HAP-1 (cell line): ENCODE data around the gene ARMH4.

Source experiments
- DNase-seq, 2 experiments: peaks; one replicate each; pipeline ENCODE4 v3.0.0-alpha.2; 2016 to 2020; ENCODE audit warnings: low spot score in 2 of 2
- H3K27me3 ChIP-seq: fragments of 250-450 bp; sonication (Bioruptor Pico); 2 replicates; pipeline ENCODE4 v1.5.1; 2020; ENCODE audit warnings: low read depth, mild to moderate bottlenecking, moderate library complexity
- H3K36me3 ChIP-seq: fragments of 250-450 bp; sonication (Bioruptor Pico); replicated peaks from 2 replicates; pipeline ENCODE4 v1.5.1; 2020; ENCODE audit warnings: mild to moderate bottlenecking
- H3K4me1 ChIP-seq: fragments of 250-450 bp; sonication (Bioruptor Pico); 2 replicates; pipeline ENCODE4 v1.5.1; 2020; ENCODE audit warnings: mild to moderate bottlenecking
- H3K4me3 ChIP-seq: fragments of 250-450 bp; sonication (Bioruptor Pico); 2 replicates; pipeline ENCODE4 v1.5.1; 2020; ENCODE audit warnings: mild to moderate bottlenecking, moderate library complexity
- H3K9me3 ChIP-seq: fragments of 250-450 bp; sonication (Bioruptor Pico); 2 replicates; pipeline ENCODE4 v1.5.1; 2020; ENCODE audit warnings: mild to moderate bottlenecking, moderate library complexity
- in situ Hi-C: fragments of 300-500 bp; cut with MboI; formaldehyde crosslinking; loops from 3 replicates; pipeline ENCODE4 v1.14.3; 2020; ENCODE audit warnings: low sequenced_read_pairs, inconsistent platforms, mixed read lengths

Gene ARMH4

GRCh38 chr14:58100735-58101368, 51.2 kb downstream of the ARMH4 start:
- Histone ChIP-seq H3K4me3 (no peak overlapping the region), H3K36me3 (no peaks in the 10 kb centered on the region), H3K27me3 (no peaks in the 10 kb centered on the region), H3K4me1 (no peaks in the 10 kb centered on the region), H3K9me3 (no peaks in the 10 kb centered on the region)
- DNase-seq: no peak
- in situ Hi-C loops: no loop called here

- in situ Hi-C loops: no loop called here
- no peak for DNase-seq
Measured at GRCh38 chr14:58099682-58100081, 52.3 kb downstream of the ARMH4 start.

DNA sequence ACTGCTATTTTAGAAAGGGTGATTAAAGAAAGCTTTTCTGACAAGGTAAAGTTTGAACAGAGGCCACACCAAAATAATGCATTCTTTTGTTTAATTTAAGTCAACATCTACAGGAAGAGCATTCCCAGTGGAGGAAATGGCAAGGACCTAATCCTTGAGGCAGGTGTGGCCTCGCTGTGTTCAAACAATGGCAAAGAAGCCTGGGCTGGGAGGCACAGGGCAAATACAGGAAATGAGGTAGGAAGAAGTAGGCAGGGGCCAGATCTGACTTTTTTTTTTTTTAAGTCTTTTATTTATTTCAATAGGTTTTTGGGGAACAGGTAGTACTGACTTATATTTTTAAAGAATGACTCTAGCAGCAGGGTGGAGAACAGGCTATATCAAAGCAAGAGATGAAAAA, 53.5 kb downstream of the ARMH4 start:
- Histone ChIP-seq H3K27me3 (no peaks in the 10 kb centered on the region), H3K36me3 (no peaks in the 10 kb centered on the region), H3K9me3 (no peaks in the 10 kb centered on the region), H3K4me1 (no peaks in the 10 kb centered on the region), H3K4me3 (no peak overlapping the region)
- no peak for DNase-seq
- in situ Hi-C loops: no loop called here

More at GRCh38 chr14:58099682-58100081, 52.3 kb downstream of the ARMH4 start:
- Histone ChIP-seq H3K27me3 (no peaks in the 10 kb centered on the region), H3K36me3 (no peaks in the 10 kb centered on the region), H3K4me3 (no peak overlapping the region), H3K9me3 (no peaks in the 10 kb centered on the region), H3K4me1 (no peaks in the 10 kb centered on the region)

DNA sequence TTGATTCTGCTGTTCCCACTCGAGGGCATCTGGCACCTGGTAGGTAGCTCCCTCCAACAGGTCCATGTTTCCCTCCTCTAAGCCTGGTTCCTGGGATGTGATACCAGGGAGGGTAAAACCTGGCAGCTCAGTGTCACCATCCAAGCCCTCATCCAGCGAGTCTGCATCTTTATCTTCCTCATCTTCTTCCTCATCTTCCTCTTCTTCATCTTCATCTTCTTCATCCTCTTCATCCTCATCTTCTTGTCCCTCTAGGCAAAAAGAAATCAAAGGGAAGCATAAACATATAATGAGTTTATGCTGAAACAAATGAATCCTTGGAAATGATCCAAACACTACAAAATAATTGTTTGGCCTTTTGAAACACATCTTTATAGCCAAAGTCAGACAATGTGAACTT, 55.3 kb downstream of the ARMH4 start:
- Histone ChIP-seq H3K27me3 (no peaks in the 10 kb centered on the region), H3K36me3 (no peaks in the 10 kb centered on the region), H3K4me1 (no peaks in the 10 kb centered on the region), H3K4me3 (no peak overlapping the region), H3K9me3 (no peaks in the 10 kb centered on the region)
- in situ Hi-C loops: no loop called here
- no peak for DNase-seq

DNA sequence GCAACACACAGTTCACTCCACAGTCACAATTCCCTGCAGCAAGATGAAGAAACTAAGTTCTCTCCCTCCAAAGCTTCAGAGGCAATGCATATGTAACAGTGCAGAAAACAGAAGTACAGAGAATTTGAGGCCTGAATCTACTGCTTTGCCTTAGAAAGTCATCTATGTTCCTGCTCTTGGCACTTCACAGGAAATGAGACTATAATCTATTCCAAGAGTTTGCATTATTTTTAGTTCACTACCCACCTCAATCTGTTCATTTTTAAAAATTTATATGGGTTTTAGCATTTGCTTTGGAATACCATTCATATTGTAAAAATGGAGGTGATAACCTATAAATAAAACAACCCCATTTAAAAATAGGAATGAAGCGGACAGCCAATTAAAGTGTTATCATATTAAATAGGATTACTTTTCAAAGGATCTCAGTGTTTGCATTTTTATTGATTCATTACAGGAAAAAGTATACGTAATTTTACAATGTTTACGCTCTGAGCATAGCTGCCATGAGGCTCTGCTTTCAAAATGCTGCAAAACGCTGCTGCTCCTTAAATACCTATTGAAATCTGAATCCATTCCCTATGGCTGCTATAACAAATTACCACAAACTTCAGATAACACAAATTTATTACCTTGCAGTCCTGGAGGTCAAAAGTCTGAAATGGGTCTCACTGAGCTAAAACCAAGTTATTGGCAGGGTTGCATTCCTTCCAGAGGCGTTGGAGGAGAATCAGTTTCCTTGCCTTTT, 60.0 kb downstream of the ARMH4 start:
- H3K27me3 ChIP-seq: no peaks in the 10 kb centered on the region
- no peak for DNase-seq
- no peaks in the 10 kb centered on the region for H3K36me3 ChIP-seq
- no peaks in the 10 kb centered on the region for H3K9me3 ChIP-seq
- no peaks in the 10 kb centered on the region for H3K4me1 ChIP-seq
- H3K4me3 ChIP-seq: no peak overlapping the region
- in situ Hi-C loops: no loop called here

DNA sequence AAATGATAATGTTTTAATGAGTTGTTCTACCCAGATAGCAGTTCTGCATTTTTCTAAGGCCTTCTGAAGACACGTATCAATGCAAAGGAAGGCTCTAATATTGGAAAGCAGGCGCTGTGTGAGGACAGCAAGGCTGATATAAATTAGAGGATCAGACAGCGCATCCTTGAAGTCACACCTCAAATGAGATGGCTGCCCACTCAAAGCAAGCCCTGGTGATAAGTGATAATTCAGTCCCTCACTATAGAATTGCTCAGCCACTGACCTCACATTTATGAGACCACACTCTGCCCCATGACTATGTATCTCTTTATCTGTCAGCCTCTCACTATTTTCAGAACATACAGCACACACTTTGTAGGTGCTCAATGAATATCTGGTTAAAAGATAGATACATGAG, 62.4 kb downstream of the ARMH4 start:
- Histone ChIP-seq H3K9me3 (no peaks in the 10 kb centered on the region), H3K36me3 (no peaks in the 10 kb centered on the region), H3K4me1 (no peaks in the 10 kb centered on the region), H3K27me3 (no peaks in the 10 kb centered on the region), H3K4me3 (no peak overlapping the region)
- DNase-seq: no peak
- in situ Hi-C loops: no loop called here

DNA sequence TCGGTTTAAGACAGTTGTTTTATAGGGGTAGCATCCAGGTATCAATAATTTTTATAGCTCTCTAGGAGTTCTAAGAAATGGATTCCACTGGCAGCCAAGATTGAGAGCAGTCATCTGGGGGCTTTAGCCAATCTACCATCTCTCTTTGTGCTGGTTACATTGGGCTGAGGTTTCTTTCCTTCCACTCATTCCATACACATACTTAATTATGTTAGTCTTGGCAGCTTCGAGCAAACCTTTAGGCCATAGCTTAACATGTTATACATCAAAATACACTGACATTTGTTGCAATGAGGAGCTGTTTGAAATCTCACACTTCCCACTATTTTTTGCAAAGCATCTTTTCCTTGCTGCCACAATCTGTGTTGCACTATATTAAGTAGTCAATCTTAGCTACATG, 63.1 kb downstream of the ARMH4 start:
- no peak overlapping the region for H3K4me3 ChIP-seq
- no peaks in the 10 kb centered on the region for H3K4me1 ChIP-seq
- H3K36me3 ChIP-seq: no peaks in the 10 kb centered on the region
- no peaks in the 10 kb centered on the region for H3K9me3 ChIP-seq
- DNase-seq: no peak
- H3K27me3 ChIP-seq: no peaks in the 10 kb centered on the region
- in situ Hi-C loops: no loop called here

DNA sequence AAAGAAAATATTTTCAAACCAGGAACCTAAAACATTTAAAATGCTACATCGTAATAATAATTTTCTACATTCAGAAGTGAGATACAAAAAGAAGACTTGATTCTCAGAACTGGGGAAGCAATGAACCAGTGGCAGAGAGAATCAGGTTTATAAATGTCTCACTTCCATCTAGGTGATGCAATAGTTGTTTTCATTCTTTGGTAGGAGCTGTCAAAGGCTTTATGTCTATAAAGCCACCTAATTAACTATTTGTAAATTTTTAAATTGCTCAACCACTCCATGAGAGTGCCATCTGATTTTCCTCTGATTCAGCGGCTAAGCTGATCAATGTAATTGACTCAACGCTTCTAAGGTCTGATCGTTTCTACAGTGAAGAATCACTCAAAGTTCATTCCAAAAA, 66.1 kb downstream of the ARMH4 start:
- no peaks in the 10 kb centered on the region for H3K9me3 ChIP-seq
- DNase-seq: no peak
- in situ Hi-C loops: no loop called here
- H3K27me3 ChIP-seq: no peaks in the 10 kb centered on the region
- H3K36me3 ChIP-seq: no peaks in the 10 kb centered on the region
- H3K4me1 ChIP-seq: no peaks in the 10 kb centered on the region
- no peak overlapping the region for H3K4me3 ChIP-seq

DNA sequence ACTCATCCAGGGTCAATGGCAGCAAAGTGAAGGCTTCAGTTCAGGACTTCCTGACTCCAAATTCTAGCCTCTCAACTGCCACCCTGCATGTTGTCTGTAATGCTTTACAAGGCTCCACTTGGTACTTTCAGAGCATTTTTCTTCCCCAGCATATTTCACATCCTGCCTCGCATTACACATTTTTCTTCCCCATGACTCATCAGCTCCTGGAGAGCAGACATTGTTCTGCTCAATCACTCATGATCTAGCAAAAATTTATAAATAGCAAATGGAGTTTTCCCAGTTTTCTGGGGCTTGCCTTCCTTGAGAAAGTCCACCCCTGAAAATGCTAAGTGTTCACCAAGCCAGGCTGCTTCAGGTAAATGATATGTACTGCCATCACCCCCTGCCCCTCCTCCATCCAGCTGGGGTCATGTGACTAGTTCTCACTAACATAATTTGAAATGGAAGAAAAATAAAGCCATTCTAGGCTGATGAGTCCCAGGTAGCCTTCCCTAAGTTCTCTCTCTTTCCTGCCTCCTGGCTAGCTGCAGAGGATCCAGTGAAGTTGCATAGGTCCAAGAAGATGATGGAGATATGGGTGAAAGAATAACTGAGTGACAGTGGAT, 69.4 kb downstream of the ARMH4 start:
- no peak for DNase-seq
- in situ Hi-C loops: no loop called here
- Histone ChIP-seq H3K4me3 (no peak overlapping the region), H3K4me1 (peaks cover 17% of the 10 kb centered on the region), H3K9me3 (no peaks in the 10 kb centered on the region), H3K36me3 (no peaks in the 10 kb centered on the region), H3K27me3 (no peaks in the 10 kb centered on the region)

DNA sequence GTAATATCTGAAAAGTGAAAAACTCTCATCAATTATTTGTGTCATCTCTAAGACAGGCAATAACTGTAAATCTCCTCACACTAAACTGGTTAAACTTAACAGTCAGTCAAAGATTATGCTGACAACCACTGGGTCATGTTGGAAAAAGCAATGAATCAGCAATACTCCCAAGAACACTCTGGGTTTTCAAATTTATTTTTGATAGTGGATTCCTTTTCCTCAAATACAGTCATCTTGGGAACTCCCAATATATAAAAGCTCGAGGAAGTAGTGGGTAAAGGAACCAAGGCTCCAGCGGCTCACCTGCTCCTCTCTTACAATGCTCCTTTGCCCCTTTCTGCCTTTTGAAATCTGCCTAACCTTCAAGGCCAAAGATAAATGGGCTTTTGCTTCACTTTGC, 70.0 kb downstream of the ARMH4 start:
- Histone ChIP-seq H3K4me3 (no peak overlapping the region), H3K9me3 (no peaks in the 10 kb centered on the region), H3K36me3 (no peaks in the 10 kb centered on the region), H3K27me3 (no peaks in the 10 kb centered on the region), H3K4me1 (peaks cover 18% of the 10 kb centered on the region)
- DNase-seq: no peak
- in situ Hi-C loops: no loop called here

GRCh38 chr14:58078471-58078870, 73.5 kb downstream of the ARMH4 start:
- Histone ChIP-seq H3K27me3 (no peaks in the 10 kb centered on the region), H3K36me3 (no peaks in the 10 kb centered on the region), H3K9me3 (no peaks in the 10 kb centered on the region), H3K4me3 (no peak overlapping the region), H3K4me1 (peaks cover 18% of the 10 kb centered on the region)
- in situ Hi-C loops: no loop called here
- no peak for DNase-seq

DNA sequence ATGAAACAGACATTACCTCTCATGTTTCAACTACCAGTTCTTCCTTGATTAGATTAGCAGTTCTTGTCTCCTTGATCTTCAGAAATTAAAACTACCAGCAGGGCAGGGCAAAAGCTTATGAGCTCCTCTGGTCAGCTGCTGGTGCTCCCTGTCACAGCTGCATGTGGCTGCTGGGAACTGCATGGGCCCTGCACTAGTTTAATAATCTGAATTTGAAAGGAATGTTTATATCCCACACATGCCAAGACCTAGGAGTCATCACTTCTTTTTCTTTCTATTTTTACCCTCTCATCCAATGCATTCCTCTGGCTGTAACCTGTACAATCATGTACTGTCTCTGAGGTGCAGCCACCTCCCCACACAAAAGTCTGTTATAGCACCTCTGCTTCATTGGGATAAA, 73.9 kb downstream of the ARMH4 start:
- in situ Hi-C loops: no loop called here
- DNase-seq: peak; percentile 16 to 44
- H3K36me3 ChIP-seq: no peaks in the 10 kb centered on the region
- no peak overlapping the region for H3K4me3 ChIP-seq
- no peaks in the 10 kb centered on the region for H3K27me3 ChIP-seq
- H3K9me3 ChIP-seq: no peaks in the 10 kb centered on the region
- H3K4me1 ChIP-seq: peaks cover 18% of the 10 kb centered on the region

DNA sequence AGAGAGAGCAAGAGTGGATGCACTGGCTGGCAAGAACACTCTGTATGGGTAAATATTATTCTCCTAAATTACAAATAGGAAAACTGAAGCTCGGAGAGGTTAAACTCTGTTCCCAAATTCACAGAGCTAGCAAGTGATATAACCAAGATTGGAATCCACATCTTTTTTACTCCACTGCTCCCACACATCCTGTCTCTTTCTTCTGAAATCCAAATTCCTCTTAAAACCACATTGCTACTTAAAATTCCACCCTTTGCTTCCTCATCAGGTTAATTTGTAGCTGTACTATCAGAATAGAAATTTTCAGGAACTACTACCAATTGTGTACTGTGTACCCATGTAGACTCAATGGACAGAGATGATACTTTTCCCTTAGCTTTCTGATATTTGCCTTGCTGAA, 74.4 kb downstream of the ARMH4 start:
- in situ Hi-C loops: no loop called here
- DNase-seq: no peak

DNA sequence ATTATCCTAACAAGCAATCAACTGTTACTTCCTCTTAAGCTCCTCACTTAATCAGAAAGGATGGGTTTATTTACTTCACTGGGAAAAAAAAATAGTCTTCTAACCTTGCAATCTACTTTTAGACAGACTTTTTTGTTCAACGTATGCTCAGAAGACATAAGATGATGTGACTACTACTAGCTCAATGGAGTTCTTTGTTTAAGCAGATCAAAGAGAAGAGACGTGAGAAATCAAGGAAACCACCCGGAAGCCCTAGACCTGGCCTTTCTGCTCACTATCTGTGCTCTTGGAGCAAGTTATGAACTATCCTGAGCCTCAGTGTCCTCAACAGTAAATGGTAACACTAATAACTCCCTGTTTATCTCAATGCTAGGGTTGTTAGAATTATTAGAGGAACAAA, 78.5 kb downstream of the ARMH4 start:
- H3K4me1 ChIP-seq: peaks cover 8% of the 10 kb centered on the region
- no peaks in the 10 kb centered on the region for H3K9me3 ChIP-seq
- no peak overlapping the region for H3K4me3 ChIP-seq
- no peaks in the 10 kb centered on the region for H3K36me3 ChIP-seq
- in situ Hi-C loops: loop anchor here (25.0 kb wide), 2 partner anchors 386 to 586 kb away; partner anchors contain the start of gene CCDC198
- no peaks in the 10 kb centered on the region for H3K27me3 ChIP-seq
- DNase-seq: no peak

More for the DNA sequence above, 74.4 kb downstream of the ARMH4 start:
- Histone ChIP-seq H3K4me1 (peaks cover 18% of the 10 kb centered on the region), H3K9me3 (no peaks in the 10 kb centered on the region), H3K27me3 (no peaks in the 10 kb centered on the region), H3K36me3 (no peaks in the 10 kb centered on the region), H3K4me3 (no peak overlapping the region)
